Urinary bladder (tissue), 4 donors: ENCODE data around the gene SLC26A5. TPM values are rescaled to one million over a fixed set of nuclear protein-coding genes. Genes with fewer than 3 reads are reported as not detected.

ENCODE experiments used
- DNase-seq: peaks from one replicate; pipeline ENCODE4 v3.0.0-alpha.2; 2015; ENCODE audit errors: extremely low spot score
- H3K27ac ChIP-seq: one replicate; pipeline ENCODE4 v1.5.1; 2013; ENCODE audit warnings: low read depth, mild to moderate bottlenecking, moderate library complexity
- H3K36me3 ChIP-seq: one replicate; pipeline ENCODE4 v1.6.1; 2013; ENCODE audit warnings: mild to moderate bottlenecking, moderate library complexity; ENCODE audit not compliant: insufficient read depth
- H3K4me1 ChIP-seq: one replicate; pipeline ENCODE4 v1.6.1; 2013; ENCODE audit warnings: mild to moderate bottlenecking, moderate library complexity; ENCODE audit not compliant: insufficient read depth
- H3K4me3 ChIP-seq: one replicate; pipeline ENCODE4 v1.5.1; 2013; ENCODE audit warnings: low read depth, low read length
- WGBS: extraction: QIAGEN DNeasy Blood & Tissue Kit; methylation state at CpG from one replicate; pipeline ENCODE4 v1.1.7; 2013; 5-methylcytosine and 5-hydroxymethylcytosine counted together
- polyA plus RNA-seq: library from polyadenylated mRNA; stranded (reverse); fragments of 200-250 nt; gene quantifications from one replicate; pipeline ENCODE4 v1.2.3, GENCODE V29; 2013
- small RNA-seq: library from RNA; depleted of rRNA; stranded (forward); fragments of <200 nt; gene quantifications from one replicate; pipeline ENCODE3, GENCODE V24; 2014
- total RNA-seq: library from RNA; depleted of rRNA; stranded (reverse); fragments of >200 nt; gene quantifications from one replicate; pipeline ENCODE4 v1.2.3, GENCODE V29; 2014
- donor health status: healthy with polysubstance abuse.
- donor health status: healthy.

SLC26A5 gene
- total and polyA plus RNA-seq, 2 donors = 0.43 to 1.6 TPM

DNA sequence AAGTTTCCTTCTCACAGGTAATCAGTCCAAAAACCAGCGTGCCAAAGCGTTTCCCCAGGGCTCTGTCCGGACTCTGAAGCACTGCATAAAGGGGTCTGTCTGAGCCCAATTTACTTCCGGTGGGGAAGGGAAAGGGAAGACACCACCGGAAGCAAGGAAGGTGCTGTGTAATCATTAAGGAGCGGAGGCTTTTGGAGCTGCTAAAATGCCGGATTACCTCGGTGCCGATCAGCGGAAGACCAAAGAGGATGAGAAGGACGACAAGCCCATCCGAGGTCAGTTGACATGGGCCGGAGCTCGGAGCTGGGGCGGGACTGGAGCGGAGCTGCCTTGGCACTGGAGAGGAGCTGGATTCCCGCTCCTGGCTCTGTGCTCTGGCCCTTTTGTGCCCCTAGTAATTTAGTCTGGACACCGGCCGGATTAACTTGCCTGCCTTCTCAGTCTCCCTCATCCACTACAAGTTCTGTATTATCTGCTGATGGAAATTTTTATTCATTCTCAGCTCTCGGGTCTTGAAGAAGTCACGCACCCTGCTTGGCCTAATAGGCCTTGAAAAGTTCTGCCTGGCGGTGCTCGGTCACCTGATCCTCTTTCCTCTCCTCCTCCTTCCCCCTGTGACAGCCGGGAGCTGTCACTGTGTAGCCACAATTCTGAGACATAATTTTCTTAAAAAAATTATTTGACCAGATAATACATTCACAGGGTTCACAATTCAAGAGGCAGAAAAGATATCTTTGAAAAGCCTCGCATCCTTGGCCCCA lies 98.3 kb downstream of the SLC26A5 start, which contains the start of gene PSMC2:
PSMC2 (plus strand) TSS at position 137 of the 761 bp plus-strand sequence; CDS start at position 206, 69 bp downstream.
- peak within 1 kb of the TSS; percentile 88 for H3K27ac ChIP-seq
- WGBS = under 1% methylated on average over 25 of the region's 25 CpGs
- no peaks in the 10 kb centered on the region for H3K36me3 ChIP-seq
- H3K4me3 ChIP-seq = peak within 1 kb of the TSS; percentile 75
- DNase-seq = peak; percentile 86
- peaks cover 3% of the 10 kb centered on the region for H3K4me1 ChIP-seq

DNA sequence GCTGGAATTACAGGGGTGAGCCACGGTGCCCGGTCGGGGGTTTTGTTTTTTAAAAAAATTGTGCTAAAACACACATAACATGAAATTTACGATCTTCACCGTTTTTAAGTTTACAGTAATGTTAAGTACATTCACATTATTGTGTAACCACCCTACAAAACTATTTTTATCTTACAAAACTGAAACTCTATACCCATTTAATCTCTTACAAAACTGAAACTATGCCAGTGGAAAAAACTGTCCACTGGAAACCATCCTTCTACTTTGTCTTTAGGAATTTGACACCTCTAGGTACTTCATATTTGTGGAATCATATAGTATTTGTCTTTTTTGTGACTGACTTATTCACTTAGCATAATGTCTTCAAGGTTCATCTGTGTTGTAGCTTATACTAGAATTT lies 99.6 kb downstream of the SLC26A5 start:
- H3K4me3 ChIP-seq = no peak overlapping the region
- DNase-seq = no peak
- WGBS = 86% methylated on average over 5 of the region's 5 CpGs
- H3K27ac ChIP-seq = no peak overlapping the region
- H3K36me3 ChIP-seq = no peaks in the 10 kb centered on the region
- peaks cover 3% of the 10 kb centered on the region for H3K4me1 ChIP-seq

DNA sequence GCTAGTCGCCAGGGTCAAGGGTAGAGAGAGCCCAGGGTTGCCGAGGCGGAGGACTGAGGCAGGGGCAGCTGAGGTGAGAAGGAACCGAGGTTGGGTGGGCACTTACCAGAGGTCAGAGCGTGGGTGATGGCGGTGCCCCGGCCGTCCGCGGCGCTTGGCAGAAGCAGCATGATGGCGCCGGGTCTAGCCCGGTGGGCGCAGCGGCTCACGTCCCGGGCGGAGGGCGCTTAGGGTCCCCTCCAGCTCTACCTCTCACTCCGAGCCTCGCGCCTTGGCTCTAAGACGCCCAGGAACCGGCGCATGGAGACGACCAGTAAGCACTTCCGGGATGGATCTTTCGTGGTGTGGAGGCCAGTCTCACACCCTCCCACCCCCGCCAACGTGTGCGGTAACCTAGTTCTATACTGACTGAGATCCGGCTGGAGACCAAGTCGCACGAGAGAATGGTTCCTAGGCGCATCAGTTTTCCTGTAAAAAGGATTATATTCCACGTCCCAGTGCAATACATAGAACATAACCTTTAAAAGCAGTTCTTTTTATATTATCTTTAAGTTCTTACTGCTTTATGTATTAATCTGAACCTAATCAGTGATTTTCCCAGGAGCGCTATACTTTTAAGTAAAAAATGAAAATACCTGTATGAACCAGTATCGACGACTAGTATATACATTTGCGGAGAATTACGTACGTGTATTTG lies 101.4 kb downstream of the SLC26A5 start, which contains the start of gene DNAJC2:
DNAJC2 (minus strand) TSS at position 315 of the 697 bp plus-strand sequence; CDS start at position 170, 145 bp downstream.
- H3K27ac ChIP-seq = peak within 1 kb of the TSS; percentile 77
- peak; percentile 84 for DNase-seq
- H3K4me1 ChIP-seq = peaks cover 2% of the 10 kb centered on the region

DNA sequence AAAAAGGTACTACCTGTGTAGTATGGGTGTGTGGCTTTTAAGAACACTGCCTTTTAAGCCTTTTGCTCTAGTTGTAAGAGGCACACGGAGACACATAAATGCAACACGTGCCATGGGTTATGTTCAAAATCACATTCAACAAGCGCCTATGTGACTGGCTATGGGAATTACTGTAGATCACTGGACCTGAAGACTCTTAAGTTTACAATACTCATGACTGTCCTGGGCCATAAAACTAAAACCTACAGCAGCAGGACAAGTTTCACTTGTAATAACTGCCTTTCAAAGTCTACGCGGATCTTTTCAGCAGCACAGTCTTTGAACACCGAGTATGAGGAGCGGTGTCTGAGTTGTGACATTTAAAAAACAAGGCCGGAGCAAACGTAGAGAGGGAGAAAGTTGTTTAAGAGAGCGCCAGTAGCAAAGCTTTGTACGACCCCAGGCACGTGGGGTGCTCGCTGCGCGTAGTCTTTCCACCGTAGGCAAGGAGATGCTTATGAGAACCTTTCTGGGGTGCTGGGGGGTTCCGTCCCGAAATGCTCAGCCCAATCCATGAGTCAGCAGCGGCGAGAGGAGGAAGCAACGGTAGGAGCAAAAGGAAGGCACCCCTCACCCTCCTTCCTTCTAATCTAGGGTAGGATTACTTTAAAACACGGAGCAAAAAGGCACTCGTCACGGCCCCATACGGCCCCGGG lies 102.1 kb downstream of the SLC26A5 start:
- WGBS = under 1% methylated on average over 26 of the region's 26 CpGs
- Histone ChIP-seq H3K36me3 (no peaks in the 10 kb centered on the region), H3K4me1 (peaks cover 2% of the 10 kb centered on the region), H3K27ac (peak overlapping the region; percentile 77), H3K4me3 (peak overlapping the region; percentile 83)
- peak; percentile 15 for DNase-seq

More for the DNA sequence above, 101.4 kb downstream of the SLC26A5 start, which contains the start of gene DNAJC2:
- H3K4me3 ChIP-seq = peak within 1 kb of the TSS; percentile 83
- WGBS = 9% methylated on average over 43 of the region's 43 CpGs
- H3K36me3 ChIP-seq = no peaks in the 10 kb centered on the region

DNA sequence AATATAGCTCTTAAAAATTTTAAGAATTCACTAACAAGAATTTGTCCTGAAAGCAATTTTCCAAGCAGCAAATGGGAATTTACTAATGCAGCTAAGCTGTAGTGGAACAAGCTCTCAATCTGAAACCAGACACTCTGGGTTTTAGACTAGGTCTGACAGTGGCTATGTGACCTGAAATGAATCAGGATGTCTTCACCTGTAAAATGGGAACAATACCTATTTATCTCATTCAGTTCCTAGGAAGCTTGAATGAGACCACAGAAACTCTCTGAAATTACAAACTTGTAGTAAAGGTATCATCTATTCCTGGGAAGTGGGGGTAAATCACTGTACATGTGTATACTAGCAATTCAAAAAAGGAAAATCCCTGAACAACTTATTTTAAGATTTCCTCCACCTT lies 102.7 kb downstream of the SLC26A5 start:
- Histone ChIP-seq H3K27ac (no peak overlapping the region), H3K36me3 (no peaks in the 10 kb centered on the region), H3K4me3 (peak overlapping the region; percentile 83), H3K4me1 (peaks cover 2% of the 10 kb centered on the region)
- DNase-seq = no peak

DNA sequence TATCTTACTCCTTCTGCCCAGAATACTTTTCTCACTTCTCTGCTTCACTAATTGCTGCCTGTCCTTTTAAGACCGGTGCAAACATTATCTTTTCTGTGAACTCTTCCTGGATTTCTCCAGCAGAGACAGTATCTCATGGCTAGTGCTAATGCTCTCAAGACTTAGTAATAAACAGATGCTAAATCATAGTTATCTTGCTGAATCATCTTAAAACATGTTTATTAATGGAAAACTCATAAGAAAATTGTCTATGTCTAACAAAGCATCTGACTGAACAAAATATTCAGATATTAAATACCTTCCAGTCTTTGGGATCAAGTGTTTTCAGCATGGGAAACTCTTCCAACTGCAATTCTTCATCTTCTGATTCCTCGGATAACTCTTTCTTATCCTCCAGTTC lies 104.5 kb downstream of the SLC26A5 start:
- no peak overlapping the region for H3K4me3 ChIP-seq
- H3K36me3 ChIP-seq = no peaks in the 10 kb centered on the region

DNA sequence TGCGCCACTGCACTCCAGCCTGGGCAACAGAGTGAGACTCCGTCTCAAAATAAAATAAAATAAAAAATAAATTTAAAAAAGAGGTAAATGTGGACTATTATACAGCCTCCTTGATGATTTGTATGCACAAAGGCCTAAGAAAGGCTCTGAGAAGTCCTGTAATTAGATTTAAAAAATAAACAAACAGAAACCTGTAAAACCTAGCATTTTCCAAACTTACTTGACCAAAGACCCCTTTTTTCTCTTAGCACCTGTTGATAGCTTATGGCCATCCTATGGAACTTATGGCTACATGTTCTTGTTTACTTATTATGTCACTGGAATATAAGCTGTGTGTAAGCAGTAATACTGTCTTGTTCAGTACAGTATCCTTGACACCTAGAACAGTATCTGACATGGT lies 107.1 kb downstream of the SLC26A5 start:
- Histone ChIP-seq H3K4me3 (no peak overlapping the region), H3K27ac (no peak overlapping the region), H3K36me3 (no peaks in the 10 kb centered on the region), H3K4me1 (peaks cover 2% of the 10 kb centered on the region)
- no peak for DNase-seq
- WGBS = over 99% methylated on average over 2 of the region's 2 CpGs

More for the DNA sequence above, 104.5 kb downstream of the SLC26A5 start:
- DNase-seq = no peak
- H3K4me1 ChIP-seq = peaks cover 2% of the 10 kb centered on the region
- WGBS = 82% methylated on average over 2 of the region's 2 CpGs
- no peak overlapping the region for H3K27ac ChIP-seq

DNA sequence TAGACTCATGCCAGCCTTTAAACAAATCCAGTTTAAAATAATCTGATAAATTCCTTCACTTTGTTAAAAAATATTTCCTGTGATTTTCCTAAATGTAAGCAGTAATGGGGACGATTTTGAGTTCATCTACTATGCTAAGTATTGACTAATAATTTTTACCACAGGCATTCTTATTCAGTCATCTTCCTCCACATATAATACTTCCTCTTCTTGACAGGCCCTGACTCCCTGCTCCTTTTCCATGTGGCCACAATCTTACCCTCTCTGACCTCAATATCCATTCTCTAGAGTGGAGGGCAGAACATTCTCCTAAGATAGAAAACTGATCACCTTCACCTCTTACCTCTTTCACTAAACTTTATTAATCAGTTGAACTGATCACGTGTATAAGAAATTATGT lies 109.2 kb downstream of the SLC26A5 start:
- no peaks in the 10 kb centered on the region for H3K36me3 ChIP-seq
- no peak overlapping the region for H3K4me3 ChIP-seq
- DNase-seq = no peak
- no peak overlapping the region for H3K27ac ChIP-seq
- peaks cover 2% of the 10 kb centered on the region for H3K4me1 ChIP-seq
- WGBS = 92% methylated on average over 2 of the region's 2 CpGs

DNA sequence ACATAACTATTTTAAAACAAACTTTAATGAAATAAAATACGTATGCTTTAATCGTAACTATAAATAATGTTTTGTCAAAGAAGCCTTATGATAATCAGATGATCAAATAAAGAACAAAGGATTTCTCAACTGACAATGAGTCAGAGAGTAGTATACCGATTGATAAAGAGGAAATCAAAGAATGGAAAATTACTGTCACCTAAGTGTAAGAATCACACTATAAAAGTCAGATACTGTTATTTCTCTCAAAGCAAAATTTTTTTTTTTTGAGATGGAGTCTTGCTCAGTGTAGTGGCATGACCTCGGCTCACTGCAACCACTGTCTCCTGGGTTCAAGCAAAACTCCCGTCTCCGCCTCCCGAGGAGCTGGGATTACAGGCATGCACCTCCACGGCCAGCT lies 120.3 kb downstream of the SLC26A5 start:
- H3K4me3 ChIP-seq = no peak overlapping the region
- 90% methylated on average over 8 of the region's 8 CpGs for WGBS
- H3K4me1 ChIP-seq = no peaks in the 10 kb centered on the region
- DNase-seq = no peak
- peaks cover 2% of the 10 kb centered on the region for H3K36me3 ChIP-seq
- no peak overlapping the region for H3K27ac ChIP-seq

Small RNA genes within 50 kb of the gene (small RNA-seq; reads per million reads assigned to genes)
- gene RF00019 (not detected), gene RPS29P16 (not detected)

Other genes with a start within 250 kb of the SLC26A5 start
- 67.5 TPM for gene PMPCB, start 148.8 kb downstream of the SLC26A5 start, total RNA-seq
- gene PMPCB, start 148.8 kb downstream of the SLC26A5 start, polyA plus RNA-seq = 64.4 TPM
- gene DNAJC2, start 101.4 kb downstream of the SLC26A5 start, total RNA-seq = 21.9 TPM
- gene DNAJC2, start 101.4 kb downstream of the SLC26A5 start, polyA plus RNA-seq = 16.7 TPM
- gene PSMC2, start 98.6 kb downstream of the SLC26A5 start, total RNA-seq = 126 TPM
- 107 TPM for gene PSMC2, start 98.6 kb downstream of the SLC26A5 start, polyA plus RNA-seq